Ammon's horn (tissue), 1 donor: ENCODE results near the gene WDR35.
"Not testable (repeated sequence)": the region's sequence is repeated elsewhere in the genome, so short reads cannot be mapped to it uniquely, and the experiment has no call there.

Experiments
- DNase-seq: peaks from one replicate; pipeline ENCODE4 v3.0.0-alpha.2; 2016; ENCODE audit warnings: low spot score

WDR35 gene

DNA sequence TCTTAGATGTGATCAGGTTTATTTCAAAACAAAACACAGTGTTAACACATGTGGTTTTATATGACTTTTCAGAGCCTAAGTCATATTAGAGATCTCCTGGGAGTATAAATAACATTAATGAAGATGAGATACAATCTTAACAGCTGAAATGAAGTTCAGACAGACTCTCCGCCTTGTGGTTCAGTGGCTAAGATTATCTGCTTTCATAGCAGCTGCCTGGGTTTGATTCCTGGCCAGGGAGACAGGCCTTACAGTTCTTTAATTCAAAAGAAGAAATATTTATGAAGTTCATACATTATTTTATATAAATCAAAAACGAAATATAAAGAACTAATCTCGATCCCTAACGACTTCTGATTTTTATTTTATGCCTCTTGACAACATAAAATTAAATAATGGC is 52.9 kb downstream of the WDR35 start:
- DNase-seq = no peak

DNA sequence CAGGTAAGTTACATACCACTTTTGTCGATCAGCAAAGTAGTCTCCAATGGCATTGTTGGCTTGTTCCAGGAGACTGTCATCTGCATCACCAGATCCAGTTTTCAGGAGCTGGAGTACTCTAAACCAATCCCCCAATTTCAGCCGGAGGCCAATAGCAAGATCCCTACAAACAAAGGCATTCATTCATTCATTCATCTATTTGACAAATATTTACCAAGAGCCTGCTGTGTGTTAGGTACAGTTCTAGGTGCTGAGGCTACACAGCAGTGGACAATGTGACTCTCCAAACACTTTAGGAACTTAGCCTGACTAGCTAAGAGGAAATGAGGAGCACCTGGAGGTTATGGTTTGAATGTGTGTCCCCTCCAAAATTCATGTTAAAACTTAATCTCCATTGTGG is 53.7 kb downstream of the WDR35 start:
- no peak for DNase-seq

DNA sequence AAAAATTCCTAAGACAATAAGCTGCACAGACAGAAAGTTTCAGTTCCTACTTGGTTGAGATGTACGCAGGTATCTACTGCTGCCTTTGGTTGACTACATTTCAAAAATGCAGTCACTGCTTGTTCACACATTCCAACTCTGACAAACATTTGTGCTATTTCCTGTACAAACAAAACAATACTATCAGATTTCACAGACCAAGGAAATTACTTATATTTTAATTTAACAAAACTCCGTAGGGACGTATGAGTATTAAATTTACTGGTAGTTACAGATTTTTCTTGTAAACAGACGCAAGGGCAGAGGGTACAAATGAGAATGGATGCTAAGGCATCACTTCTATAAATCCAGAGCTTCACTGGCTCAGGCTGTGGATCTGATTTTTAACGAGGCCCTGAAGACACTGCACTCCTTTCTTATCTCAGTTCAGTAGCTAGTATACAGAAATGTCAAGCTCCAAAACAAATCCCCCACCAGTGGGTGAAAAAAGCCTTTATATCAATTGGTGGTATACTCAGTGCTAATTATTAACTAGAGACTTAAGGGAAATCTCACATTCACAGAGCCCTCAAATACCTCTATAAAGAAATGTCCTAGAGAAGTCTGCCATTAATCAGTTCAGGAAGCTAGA is 56.4 kb downstream of the WDR35 start:
- DNase-seq = no peak

DNA sequence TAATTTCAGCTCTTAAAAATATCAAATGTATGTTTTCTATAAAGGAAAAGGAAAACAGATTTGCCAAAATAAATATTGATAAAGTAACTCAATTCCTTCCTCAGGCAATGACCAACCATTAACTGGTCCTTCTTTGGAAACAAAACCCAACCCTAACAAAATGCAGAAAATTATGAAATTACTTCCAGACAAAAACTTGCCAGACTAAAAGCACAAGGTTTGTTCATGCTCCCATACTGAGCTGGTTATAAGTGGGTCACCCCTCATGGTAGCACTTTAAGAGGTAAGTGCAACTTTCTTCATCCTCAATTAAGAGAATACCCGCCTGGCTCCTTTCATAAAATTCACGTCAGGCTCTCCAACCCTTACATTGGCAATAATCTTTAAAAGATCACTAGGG is 57.0 kb downstream of the WDR35 start:
- no peak for DNase-seq

DNA sequence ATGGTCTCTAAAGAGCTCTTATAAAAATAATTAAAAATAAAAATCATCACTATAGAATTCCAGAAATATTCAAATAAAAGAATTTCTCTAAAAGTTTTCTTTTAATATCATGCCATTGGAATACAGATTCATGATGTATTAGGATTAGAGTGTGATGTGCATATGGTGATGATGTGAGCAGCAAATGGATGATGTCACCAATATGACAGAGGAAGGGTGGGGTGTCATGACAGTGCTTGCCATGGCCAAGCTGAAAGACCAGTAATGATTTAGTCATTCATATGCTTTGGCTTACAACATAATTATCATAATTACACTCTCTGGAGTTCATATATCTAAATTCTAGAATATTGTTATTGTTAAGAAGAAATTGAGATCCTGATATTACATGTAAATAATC is 60.7 kb downstream of the WDR35 start:
- DNase-seq = no peak

DNA sequence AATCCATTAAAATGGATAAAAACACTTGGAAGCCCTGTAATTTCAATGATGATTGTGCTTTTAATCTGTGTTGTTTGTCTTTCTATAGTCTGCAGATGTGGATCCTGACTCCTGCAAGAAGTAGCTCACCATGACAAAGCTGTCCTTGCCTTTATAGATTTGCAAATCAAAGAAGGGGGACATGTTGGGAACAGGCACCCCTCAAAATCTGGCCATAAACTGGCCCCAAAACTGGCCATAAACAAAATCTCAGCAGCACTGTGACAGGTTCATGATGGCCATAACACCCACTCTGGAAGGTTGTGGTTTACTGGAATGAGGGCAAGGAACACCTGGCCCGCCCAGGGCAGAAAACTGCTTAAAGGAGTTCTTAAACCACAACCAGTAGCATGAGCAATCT is 62.1 kb downstream of the WDR35 start:
- not testable (repeated sequence) for DNase-seq

DNA sequence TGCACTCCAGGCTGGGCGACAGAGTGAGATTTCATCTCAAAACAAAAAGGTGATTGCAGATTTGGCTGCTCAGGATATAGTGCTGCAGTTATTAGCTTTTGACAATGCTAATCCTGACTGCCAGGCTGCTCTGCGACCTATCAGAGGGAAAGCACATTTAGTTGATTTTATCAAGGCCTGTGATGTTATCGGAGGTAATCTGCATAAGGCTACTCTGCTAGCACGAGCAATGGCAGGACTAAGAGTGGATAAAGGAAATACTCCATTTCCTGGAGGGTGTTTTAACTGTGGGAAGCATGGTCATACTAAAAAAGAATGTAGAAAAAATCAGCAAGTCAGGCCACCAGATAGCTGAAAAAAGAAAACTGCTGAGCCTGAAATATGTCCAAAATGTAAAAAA is 65.4 kb downstream of the WDR35 start:
- DNase-seq = not testable (repeated sequence)

DNA sequence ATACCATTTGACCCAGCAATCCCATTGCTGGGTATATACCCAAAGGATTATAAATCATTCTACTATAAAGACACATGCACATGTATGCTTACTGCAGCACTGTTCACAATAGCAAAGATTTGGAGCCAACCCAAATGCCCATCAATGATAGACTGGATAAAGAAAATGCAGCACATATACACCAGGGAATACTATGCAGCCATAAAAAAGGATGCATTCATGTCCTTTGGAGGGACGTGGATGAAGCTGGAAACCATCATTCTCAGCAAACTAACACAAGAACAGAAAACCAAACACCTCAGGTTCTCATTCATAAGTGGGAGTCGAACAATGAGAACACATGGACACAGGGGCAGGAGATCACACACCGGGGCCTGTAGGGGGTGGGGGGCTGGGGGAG is 67.7 kb downstream of the WDR35 start:
- not testable (repeated sequence) for DNase-seq

DNA sequence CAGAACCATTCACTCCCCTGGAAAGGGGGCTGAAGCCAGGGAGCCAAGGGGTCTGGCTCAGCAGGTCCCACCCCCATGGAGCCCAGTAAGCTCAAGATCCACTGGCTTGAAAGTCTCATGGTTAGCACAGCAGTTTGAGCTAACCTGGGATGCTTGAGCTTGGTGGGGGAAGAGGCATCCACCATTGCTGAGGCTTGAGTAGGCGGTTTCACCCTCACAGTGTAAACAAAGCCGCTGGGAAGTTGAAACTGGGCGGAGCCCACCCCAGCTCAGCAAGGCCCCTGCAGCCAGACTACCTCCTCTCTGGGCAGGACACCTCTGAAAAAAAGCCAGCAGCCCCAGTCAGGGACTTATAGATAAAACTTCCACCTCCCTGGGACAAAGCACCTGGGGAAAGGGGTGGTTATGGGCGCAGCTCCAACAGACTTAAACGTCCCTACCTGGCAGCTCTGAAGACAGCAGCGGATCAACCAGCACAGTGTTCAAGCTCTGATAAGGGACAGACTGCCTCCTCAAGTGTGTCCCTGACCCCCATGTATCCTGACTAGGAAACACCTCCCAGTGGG is 73.4 kb downstream of the WDR35 start:
- no peak for DNase-seq

DNA sequence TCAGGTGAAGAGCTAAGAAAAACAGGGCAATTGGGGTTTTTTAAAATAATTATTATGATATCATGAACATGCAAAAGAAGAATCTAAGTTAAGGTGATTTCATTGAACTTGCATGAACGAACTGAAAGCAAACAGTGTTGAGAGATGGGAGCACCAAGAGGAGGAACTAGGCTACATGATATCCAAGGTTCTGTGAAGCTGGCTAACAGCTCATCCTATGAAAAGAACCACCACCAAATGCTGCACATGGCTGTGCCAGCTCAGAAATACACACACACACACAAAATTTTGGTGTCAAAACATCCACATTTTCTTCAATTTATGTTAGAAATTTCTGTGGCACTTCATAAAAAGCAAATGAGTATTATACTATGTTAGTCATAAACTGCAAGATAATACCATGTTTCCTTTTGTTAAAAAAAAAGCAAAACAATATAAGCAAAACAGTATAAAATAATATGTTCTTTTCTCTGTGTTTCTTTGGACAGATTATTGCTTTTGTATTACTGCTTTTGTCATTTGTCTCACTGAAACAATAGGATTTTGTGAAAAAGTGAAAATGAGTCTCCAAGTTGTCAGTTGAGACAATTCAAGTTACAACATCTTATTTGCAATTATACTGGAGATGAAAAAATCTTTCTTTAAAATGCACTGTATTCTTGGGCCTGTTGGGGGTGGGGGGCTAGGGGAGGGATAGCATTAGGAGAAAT is 75.5 kb downstream of the WDR35 start:
- DNase-seq = peak; percentile 15

DNA sequence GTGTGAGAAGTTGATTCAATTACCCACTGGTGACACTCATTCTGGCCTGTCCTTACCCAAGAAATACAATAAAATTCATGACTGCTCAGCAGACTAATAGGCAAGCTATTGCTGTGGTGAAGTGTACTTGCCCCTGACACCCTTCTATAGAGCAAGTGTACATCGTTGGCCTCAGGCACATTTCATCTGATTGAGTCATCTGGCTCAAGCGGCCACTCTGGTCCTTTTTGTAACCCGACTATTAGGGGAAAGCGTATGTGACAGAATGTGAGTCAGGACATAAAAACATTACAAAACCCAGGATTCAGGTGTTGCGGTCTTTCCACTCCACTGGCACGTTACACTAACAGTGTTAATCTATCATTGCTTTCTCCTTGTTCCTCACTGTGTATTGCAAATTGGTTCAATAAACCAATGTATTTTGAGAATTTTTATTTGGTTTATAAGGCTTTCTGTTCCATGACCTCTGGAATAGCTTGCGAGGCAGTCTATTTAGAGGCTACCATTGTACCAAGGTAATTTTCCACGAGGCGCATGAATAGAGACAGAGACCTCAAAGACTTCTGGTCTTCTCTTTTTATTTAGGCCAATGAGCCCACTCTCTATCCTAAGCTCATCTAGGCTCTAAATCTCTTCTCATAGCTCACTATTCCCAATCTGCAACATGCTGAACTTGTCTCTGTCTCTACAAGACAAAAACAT is 77.9 kb downstream of the WDR35 start:
- DNase-seq = no peak

DNA sequence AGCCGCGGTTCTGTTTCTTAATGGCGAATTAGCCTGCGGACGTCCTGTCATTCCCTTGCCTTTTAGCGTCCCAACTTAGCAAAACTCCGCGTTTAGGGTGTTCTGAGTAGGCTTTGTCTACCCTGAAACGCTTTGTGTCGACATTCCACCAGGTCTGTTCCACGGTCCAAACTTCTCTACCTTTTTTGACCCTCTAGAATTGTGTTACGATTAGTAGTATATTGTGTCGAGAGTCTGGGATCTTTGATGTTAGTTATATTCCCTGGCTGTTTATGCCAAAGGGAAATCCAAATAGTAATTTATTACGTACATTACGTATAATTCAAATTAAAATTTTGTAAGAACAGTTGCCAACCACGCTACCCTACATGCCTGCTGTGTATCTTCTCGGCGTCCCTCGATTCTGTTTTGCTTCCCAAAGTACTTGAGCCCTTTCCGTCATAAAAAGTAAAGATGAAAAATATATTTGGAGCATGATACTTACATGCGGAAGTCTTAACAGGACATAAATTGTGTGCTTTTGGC is 87.6 kb downstream of the WDR35 start:
- no peak for DNase-seq

DNA sequence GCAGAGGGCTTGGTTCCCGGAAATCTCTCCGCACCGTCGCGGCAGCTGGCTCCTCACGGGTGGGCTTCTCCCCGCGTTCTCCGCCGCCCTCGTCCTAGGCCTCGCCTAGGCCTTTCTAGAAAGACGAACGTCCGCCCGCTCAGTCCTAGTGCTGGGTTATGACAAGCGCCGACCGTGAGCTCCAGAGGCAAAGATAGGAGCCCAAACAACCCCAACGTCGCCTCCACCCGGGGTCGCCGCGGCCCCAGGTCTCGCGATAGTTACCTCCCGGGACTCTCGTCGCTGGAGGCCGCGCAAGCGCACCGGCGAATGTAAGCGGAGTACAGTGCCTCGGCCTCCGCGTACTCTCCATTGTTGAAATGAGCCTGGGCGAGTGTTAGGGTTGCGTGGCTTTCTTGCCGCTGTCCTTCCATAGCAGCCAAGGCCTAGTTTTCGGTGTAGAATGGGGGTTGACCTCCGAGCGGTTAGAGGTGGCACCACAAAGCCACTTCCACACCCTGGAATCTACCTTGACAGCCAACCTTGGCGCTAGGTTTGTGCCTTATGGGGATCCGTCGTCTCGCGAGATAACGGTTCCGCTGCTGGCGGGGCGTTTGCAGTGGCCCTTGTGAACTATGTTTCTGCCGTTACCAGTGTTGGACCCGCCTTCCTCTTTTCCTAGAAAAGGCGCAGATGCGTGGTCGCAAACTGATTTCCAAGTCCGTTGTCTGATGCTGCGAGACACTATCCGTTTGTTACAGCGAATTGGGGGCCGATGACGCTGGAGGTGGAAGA is 88.3 kb downstream of the WDR35 start, which contains the start of gene TTC32:
TTC32 (minus strand) TSS at position 542 of the 774 bp plus-strand sequence; CDS start at position 413, 129 bp downstream.
- DNase-seq = peak; percentile 92

DNA sequence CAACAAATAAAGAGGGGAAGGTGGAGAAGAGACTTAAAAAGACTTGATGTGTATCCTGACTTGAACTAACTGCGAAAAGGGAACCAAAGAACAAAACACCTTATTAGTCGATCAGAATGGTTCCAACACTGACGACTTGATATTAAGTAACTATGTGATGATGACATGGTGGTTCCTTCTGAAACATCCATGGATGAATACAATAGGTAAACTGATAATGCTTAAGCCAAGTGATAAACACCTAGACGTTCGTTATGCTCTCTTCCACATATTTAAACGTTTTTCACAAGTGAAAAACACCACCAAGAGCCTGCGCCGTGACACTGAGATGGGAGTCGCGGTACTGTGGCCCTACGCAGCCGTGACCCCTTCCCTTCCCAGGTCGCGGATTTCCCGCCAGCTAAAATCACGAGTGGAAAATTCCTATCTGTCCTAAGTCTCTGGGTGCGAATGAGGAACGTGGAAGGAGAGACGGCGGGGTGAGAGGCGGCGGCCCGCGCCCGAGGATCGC is 88.9 kb downstream of the WDR35 start:
- peak; percentile 8 for DNase-seq

DNA sequence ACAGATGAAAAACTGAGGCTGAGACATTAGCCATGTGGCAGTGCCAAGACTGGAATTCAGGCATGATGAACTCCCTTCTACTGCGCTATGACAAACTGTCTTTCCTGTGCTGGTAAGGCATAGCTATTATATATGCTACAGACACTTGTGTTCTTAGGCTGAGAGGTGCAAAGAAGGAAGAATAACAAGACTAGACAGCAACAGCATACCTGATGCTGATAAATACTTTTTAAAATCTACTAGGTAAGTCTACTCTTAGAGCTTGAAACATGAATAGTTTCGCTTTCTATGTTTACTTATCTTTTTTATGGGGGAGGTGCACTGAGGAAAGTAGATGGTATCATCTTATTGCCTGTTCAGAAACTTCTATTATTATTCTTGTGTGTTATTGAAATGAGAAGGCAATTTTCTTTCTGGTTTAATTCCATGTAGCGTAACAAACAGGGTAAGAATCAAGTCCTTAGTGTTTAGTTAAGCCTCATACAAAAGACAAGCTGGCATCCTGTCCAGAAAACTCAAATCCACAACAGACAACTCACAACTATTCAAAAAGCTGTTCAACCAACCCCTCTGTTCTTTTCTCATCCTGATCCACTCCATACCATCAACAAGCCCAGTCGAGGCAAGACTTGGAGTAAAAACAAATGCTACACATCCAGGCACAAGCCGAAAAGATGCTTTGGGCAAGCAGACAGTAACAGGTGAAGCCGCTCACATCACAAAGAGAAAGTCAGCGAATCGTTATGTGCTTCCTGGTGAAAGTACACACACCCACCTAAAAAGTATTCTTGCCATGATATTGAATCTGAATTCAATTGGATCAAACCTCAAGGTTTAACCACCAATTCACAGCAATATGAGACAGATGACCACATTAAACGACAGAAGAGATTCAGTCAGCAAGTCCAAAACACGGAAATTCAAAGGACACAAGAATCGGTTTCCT is 89.6 kb downstream of the WDR35 start:
- no peak for DNase-seq

DNA sequence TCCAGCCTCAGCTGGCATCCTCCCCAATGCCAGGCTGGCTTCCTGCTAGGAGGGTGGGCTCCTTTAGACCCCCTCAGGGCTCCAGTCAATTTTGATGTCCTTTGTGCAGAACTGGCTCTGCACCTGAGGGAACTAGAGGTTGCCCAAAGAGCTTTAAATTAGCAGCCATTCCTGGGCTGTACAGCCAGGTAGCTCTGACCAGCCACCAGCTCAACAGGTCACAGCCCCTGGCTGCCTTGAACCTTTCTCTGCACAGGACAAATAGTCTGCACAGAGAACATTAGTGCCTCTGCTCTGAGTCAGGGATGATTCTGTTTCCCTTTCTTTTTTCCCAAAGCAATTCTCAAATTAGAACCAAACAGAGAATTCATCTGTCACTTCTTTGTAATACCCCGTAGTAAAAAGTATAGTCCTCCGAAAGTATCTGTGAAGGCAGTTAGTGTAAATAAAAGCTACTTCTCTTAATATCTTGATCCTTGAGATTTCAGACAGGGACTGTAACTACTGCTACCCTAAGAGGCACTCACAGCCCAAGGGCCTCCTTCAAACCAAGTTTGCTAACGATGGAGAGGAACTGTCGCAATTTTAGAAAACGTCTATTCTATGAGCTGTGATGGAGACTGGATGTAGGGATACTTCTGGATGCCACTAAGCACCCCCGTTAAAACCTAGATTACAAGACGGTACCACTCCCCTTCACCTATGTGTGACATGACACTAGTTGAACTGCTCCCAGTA is 91.1 kb downstream of the WDR35 start:
- DNase-seq = no peak

DNA sequence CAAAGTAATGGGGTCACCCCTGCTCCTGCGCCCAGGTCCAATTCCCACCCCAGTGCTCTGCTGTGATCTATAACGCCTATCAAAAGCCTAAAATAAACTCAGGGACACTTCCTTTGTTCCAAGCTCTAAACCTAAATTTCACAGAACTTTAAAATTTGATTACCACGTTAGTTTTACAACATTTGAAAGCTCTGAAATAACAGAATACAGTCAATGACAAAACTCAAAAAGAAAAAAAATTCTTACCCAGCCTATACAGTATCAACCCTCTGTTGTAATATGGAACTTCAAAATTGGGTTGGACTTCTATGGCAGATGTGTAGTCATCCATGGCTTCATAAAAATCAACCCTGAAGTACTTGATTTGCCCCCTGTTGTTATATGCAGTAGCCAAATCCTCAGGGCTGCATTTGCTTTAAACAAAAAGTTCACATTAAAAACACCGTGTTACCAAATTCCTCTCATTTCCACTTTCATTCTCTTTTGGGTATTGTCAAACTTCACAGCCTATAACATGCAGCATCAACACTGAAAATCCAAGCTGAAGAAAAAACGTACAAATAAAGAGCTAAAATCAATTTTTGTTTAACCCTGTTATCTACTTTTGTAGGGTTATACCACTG is 92.2 kb downstream of the WDR35 start:
- DNase-seq = no peak

DNA sequence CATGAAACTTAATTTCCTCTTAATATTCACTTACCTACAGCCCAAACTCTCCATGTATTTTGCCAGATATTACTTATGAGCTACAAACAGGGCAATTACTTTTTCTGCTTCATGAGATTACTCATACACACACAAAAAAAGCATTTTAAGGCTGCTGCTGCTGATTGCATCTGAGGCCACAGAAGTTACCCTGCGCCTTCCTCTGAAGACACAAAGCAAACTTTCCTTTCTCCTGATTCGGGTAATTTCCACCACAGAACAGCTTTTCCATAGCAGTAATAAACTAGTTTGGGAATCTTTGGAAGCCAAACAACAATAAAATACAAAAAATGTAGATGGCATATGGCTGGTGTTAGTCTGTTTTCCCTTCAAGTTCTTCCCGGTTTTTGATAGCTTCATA is 94.4 kb downstream of the WDR35 start:
- no peak for DNase-seq

DNA sequence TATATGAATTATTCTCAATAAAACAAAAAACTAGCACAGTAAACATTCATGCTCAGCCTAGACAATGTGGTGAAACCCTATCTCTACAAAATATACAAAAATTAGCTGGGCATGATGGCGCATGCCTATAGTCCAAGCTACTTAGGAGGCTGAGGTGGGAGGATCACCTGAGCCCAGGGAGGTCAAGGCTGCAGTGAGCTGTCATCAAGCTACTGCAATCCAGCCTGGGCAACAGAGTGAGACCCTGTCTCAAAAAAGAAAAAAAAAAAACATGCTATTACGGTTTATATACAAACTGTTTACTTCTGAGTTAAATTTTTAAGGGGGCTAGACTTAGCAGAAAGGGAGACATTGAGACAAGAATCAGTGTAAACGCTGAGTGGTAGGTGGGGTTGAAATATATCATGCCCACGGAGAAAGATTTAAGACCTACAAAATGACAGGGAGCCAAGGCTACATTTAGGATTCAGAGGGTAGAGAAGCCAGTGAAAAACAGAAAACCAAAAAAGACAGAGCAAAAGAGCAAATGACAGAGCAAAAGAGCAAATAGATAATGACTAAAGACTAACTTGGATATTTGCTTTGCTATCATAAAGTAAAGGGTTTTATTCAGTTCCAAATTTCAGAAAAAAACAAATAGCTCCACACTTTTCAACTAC is 95.6 kb downstream of the WDR35 start:
- no peak for DNase-seq
